DOHH2 (cell line): ENCODE measurements around the gene PSMB1.

Experiments used
- H3F3A ChIP-seq: fragments of 200-600 bp; sonication (generic), shearing (Covaris generic); 2 replicates; pipeline ENCODE4 v1.6.0; 2016; ENCODE audit warnings: antibody characterized with exemption, mild to moderate bottlenecking; ENCODE audit not compliant: control insufficient read depth, insufficient read depth
- H3K27ac ChIP-seq: fragments of 200-600 bp; sonication (generic); 2 replicates; pipeline ENCODE4 v1.5.1; 2014; ENCODE audit warnings: low read depth, mild to moderate bottlenecking, low read length, moderate library complexity
- H3K27me3 ChIP-seq: fragments of 200-600 bp; sonication (generic); 2 replicates; pipeline ENCODE4 v1.6.1; 2014; ENCODE audit warnings: mild to moderate bottlenecking, low read length, mixed read lengths; ENCODE audit not compliant: control insufficient read depth
- H3K36me3 ChIP-seq: fragments of 200-600 bp; sonication (generic); 2 replicates; pipeline ENCODE4 v1.6.1; 2014; ENCODE audit warnings: mild to moderate bottlenecking, low read length, moderate library complexity, mixed read lengths; ENCODE audit not compliant: control insufficient read depth
- H3K4me1 ChIP-seq: fragments of 200-600 bp; sonication (generic); 2 replicates; pipeline ENCODE4 v1.6.1; 2014; ENCODE audit warnings: mild to moderate bottlenecking, low read length, mixed read lengths; ENCODE audit not compliant: control insufficient read depth
- H3K4me2 ChIP-seq: fragments of 200-600 bp; sonication (generic); 2 replicates; pipeline ENCODE4 v1.6.0; 2014; ENCODE audit warnings: mild to moderate bottlenecking, low read length, moderate library complexity
- H3K4me3 ChIP-seq: fragments of 200-600 bp; sonication (generic); 2 replicates; pipeline ENCODE4 v1.5.1; 2014; ENCODE audit warnings: mild to moderate bottlenecking, low read length, mixed read lengths
- H3K79me2 ChIP-seq: fragments of 200-600 bp; sonication (generic); 2 replicates; pipeline ENCODE4 v1.6.1; 2014; ENCODE audit warnings: mild to moderate bottlenecking, low read length, mixed read lengths; ENCODE audit not compliant: control insufficient read depth
- H3K9me2 ChIP-seq: fragments of 200-600 bp; sonication (generic); replicated peaks from 2 replicates; pipeline ENCODE4 v1.6.1; 2014; ENCODE audit warnings: mild to moderate bottlenecking, low read length, mixed read lengths; ENCODE audit not compliant: control insufficient read depth
- H3K9me3 ChIP-seq: fragments of 200-600 bp; sonication (generic); 2 replicates; pipeline ENCODE4 v1.6.1; 2014; ENCODE audit warnings: antibody characterized with exemption, low read length, mixed read lengths; ENCODE audit not compliant: control insufficient read depth, insufficient read depth
- H4K20me1 ChIP-seq: fragments of 200-600 bp; sonication (generic); 2 replicates; pipeline ENCODE4 v1.6.0; 2014; ENCODE audit warnings: low read depth, mild to moderate bottlenecking, antibody characterized with exemption, low read length, moderate library complexity; ENCODE audit not compliant: control insufficient read depth, insufficient read depth
- EZH2phosphoT487 ChIP-seq: fragments of 200-600 bp; sonication (generic); IDR thresholded peaks from 2 replicates; pipeline ENCODE4 v1.6.1; 2017; ENCODE audit warnings: borderline replicate concordance, mild to moderate bottlenecking, antibody characterized with exemption, low read length, moderate library complexity, mixed read lengths
- TF ChIP-seq, protein P1 (sequence below): fragments of 200-600 bp; sonication (generic); IDR thresholded peaks from one replicate; pipeline ENCODE4 v1.5.1; 2014; ENCODE audit warnings: antibody characterized with exemption, mild to moderate bottlenecking, low read depth, low read length; ENCODE audit not compliant: poor library complexity, severe bottlenecking

The PSMB1 gene

DNA sequence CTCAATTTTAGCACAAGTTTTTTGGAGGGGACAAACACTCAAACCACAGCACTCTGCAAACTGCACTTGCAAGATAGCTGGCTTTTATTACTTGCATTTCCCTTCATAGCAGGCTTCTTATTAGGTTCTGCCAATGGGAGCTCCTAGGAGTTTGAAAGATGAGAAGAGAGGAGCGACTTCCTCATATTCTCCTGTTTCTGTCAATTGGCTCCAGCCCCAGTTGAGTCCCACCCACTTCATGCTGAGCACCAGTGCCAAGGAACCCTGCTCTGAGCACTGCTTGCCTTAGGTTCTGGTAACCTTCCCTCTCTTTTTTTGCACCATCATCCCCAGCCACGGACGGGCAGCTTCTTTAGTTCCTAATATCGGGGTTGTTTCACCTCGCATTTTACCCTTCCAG lies 67.9 kb downstream of the PSMB1 start:
- Histone ChIP-seq H3F3A (no peaks in the 10 kb centered on the region), H3K4me2 (no peak overlapping the region), H3K4me1 (no peaks in the 10 kb centered on the region), H3K27ac (no peak overlapping the region), H3K36me3 (no peaks in the 10 kb centered on the region), H3K79me2 (no peaks in the 10 kb centered on the region), H3K9me3 (no peaks in the 10 kb centered on the region), H4K20me1 (no peaks in the 10 kb centered on the region), H3K27me3 (no peaks in the 10 kb centered on the region), H3K4me3 (no peak overlapping the region), H3K9me2 (no peaks in the 10 kb centered on the region)
- TF ChIP-seq EZH2phosphoT487: no peak
- TF ChIP-seq, protein P1, sequence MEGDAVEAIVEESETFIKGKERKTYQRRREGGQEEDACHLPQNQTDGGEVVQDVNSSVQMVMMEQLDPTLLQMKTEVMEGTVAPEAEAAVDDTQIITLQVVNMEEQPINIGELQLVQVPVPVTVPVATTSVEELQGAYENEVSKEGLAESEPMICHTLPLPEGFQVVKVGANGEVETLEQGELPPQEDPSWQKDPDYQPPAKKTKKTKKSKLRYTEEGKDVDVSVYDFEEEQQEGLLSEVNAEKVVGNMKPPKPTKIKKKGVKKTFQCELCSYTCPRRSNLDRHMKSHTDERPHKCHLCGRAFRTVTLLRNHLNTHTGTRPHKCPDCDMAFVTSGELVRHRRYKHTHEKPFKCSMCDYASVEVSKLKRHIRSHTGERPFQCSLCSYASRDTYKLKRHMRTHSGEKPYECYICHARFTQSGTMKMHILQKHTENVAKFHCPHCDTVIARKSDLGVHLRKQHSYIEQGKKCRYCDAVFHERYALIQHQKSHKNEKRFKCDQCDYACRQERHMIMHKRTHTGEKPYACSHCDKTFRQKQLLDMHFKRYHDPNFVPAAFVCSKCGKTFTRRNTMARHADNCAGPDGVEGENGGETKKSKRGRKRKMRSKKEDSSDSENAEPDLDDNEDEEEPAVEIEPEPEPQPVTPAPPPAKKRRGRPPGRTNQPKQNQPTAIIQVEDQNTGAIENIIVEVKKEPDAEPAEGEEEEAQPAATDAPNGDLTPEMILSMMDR: no peak
